AG09319 (cell line): ENCODE measurements around the gene CACNA1S.

Experiments used
- DNase-seq: peaks from one replicate; pipeline ENCODE4 v3.0.0-alpha.2; 2010; ENCODE audit warnings: low read depth; ENCODE audit errors: extremely low read depth
- TF ChIP-seq, protein P1 (sequence below): IDR thresholded peaks from 2 replicates; pipeline ENCODE4 v1.5.1; 2011; ENCODE audit warnings: low read depth, mild to moderate bottlenecking, inconsistent platforms, low read length, moderate library complexity

The CACNA1S gene

GRCh38 chr1:201091256-201091655 is 21.0 kb downstream of the CACNA1S start:
- DNase-seq, result no peak
- TF ChIP-seq, protein P1, sequence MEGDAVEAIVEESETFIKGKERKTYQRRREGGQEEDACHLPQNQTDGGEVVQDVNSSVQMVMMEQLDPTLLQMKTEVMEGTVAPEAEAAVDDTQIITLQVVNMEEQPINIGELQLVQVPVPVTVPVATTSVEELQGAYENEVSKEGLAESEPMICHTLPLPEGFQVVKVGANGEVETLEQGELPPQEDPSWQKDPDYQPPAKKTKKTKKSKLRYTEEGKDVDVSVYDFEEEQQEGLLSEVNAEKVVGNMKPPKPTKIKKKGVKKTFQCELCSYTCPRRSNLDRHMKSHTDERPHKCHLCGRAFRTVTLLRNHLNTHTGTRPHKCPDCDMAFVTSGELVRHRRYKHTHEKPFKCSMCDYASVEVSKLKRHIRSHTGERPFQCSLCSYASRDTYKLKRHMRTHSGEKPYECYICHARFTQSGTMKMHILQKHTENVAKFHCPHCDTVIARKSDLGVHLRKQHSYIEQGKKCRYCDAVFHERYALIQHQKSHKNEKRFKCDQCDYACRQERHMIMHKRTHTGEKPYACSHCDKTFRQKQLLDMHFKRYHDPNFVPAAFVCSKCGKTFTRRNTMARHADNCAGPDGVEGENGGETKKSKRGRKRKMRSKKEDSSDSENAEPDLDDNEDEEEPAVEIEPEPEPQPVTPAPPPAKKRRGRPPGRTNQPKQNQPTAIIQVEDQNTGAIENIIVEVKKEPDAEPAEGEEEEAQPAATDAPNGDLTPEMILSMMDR, result no peak

DNA sequence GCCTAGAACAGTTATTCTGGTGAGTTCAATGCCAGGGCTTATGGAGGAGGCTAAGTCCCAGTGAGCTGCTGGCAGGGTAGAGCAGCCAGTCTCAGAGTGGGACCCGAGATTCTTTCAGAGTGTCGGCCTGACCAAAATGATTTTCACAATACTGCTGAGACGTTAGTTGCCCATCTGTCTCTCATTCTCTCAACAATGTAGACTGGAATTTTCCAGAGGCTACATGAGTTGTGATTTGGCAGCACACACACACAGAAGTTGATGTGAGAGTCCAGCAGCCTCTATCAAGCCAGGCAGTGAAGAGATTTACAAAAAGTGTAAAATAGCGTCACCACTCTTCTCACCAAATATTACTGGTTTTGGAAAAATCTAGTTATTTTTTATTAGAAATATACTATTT is 21.7 kb downstream of the CACNA1S start:
- no peak for DNase-seq
- TF ChIP-seq, protein P1, result no peak

DNA sequence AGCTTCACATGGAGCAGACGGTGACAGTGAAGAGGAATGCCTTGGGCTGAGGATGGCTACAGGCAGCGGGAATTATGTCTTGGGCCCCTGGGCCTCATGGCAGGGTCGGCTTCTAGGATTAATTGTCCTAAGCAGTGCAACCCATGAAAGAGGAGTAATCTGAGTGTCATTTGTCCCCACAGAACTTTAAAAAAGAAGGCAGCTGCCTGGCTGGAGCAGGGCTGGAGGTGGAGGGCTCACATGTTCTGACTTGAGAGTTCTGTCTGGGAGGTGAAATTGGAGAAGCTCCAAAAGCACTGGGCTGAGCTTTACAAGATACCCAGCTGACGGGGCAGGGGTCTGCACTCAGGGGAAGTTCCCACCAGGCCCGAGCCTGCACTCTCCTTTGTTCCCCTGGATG is 22.6 kb downstream of the CACNA1S start:
- TF ChIP-seq, protein P1, result no peak
- DNase-seq, result no peak

GRCh38 chr1:201088901-201089525 is 23.2 kb downstream of the CACNA1S start:
- DNase-seq, result no peak
- TF ChIP-seq, protein P1, result no peak

GRCh38 chr1:201088395-201088794 is 23.8 kb downstream of the CACNA1S start:
- no peak for DNase-seq
- TF ChIP-seq, protein P1, result no peak

DNA sequence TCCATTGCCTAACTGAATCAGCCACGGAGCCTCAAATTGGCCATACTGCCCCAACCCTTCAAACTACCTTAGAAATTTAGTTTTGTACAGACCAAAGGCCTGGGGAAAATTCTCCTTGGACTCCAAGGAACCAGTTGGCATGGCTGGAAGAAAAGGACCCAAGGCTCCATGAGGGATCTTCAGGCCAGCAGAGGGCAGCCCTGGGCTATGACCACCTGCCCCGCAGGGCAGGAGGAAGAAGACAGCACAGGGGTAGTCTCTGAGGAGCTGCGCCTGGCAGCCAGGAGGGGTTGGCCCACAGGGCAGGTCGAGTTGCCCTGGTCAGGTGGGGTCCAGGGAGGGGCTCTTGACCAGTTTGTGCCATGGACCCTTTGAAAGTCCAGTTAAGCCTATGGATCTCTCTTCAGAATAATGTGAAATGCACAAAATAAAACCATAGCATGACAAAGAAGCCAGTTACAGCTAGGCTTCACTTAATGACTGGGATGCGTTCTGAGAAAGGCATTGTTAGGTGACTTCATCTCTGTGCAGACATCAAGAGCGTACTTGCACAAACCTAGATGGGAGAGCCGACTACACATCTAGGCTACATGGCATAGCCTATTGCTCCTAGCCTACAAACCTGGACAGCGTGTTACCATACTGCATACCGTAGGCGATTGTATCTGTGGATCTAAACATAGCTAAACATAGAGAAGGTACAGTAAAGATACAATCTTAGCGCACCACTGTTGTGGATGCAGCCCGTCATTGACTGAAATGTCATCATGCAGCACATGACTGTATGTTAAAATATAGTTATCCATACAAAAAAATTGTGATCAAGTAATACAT is 26.1 kb downstream of the CACNA1S start:
- TF ChIP-seq, protein P1, result peak; percentile 79
- no peak for DNase-seq

DNA sequence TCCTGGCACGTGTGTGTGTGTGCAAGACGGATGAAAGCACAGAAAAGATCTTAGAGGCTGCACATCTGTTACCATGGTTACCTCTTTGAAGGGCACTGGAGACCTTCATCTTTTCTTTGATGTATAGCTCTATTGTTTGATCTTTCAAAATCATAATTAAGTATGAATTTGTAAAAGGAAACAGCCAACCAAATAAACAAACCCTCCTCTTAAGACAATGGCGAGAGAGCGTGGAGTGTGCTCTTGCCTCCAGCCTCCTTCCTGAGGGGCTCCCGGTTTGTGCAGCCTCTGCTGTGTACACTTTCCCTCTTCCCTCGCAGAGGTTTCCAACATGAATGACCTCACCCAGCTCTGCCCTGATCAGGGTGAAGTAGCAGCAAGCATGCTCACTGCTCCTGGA is 27.9 kb downstream of the CACNA1S start:
- TF ChIP-seq, protein P1, result no peak

More for the DNA sequence above, 27.9 kb downstream of the CACNA1S start:
- no peak for DNase-seq
